OCI-LY3 (cell line): Measurements from ENCODE around the gene LAMC2.

Experiments
- H2AFZ ChIP-seq: fragments of 200-600, 300-600 bp; shearing (Covaris generic); 2 replicates; pipeline ENCODE4 v1.6.0; 2014; ENCODE audit warnings: antibody characterized with exemption, low read depth, low read length
- H3K27ac ChIP-seq: fragments of 200-600, 300-600 bp; sonication (generic); 2 replicates; pipeline ENCODE4 v1.5.1; 2014; ENCODE audit warnings: mild to moderate bottlenecking, low read length, moderate library complexity, mixed read lengths
- H3K27me3 ChIP-seq: fragments of 200-600, 300-600 bp; sonication (generic); 2 replicates; pipeline ENCODE4 v1.6.1; 2014; ENCODE audit warnings: low read depth, low read length, mixed read lengths
- H3K36me3 ChIP-seq: fragments of 200-600, 300-600 bp; sonication (generic); replicated peaks from 2 replicates; pipeline ENCODE3; 2014; ENCODE audit warnings: low read depth, low read length, mixed read lengths
- H3K4me1 ChIP-seq: fragments of 300-600, 200-600 bp; sonication (generic); 2 replicates; pipeline ENCODE4 v1.6.1; 2014; ENCODE audit warnings: low read length, mixed read lengths
- H3K4me2 ChIP-seq: fragments of 200-600, 300-600 bp; sonication (generic); 2 replicates; pipeline ENCODE4 v1.6.1; 2014; ENCODE audit warnings: low read length, mixed read lengths
- H3K4me3 ChIP-seq: fragments of 300-600, 200-600 bp; sonication (generic); 2 replicates; pipeline ENCODE4 v1.5.1; 2014; ENCODE audit warnings: antibody characterized with exemption, mild to moderate bottlenecking, low read length, moderate library complexity
- H3K79me2 ChIP-seq: fragments of 300-600, 200-600 bp; shearing (Covaris generic); 2 replicates; pipeline ENCODE4 v1.6.1; 2014; ENCODE audit warnings: mild to moderate bottlenecking, low read length, mixed read lengths
- H3K9ac ChIP-seq: fragments of 300-600, 200-600 bp; shearing (Covaris generic); 2 replicates; pipeline ENCODE4 v1.6.0; 2014; ENCODE audit warnings: mild to moderate bottlenecking, low read length, moderate library complexity
- H3K9me3 ChIP-seq: fragments of 200-600, 300-600 bp; shearing (Covaris generic); 2 replicates; pipeline ENCODE4 v1.6.1; 2014; ENCODE audit warnings: low read length, mixed read lengths; ENCODE audit not compliant: insufficient read depth
- H4K20me1 ChIP-seq: fragments of 200-600, 300-600 bp; sonication (generic); 2 replicates; pipeline ENCODE4 v1.6.1; 2016; ENCODE audit warnings: low read length, mixed read lengths; ENCODE audit not compliant: insufficient read depth
- EZH2phosphoT487 ChIP-seq: fragments of 200-600 bp; shearing (Covaris generic); IDR thresholded peaks from 2 replicates; pipeline ENCODE4 v1.6.1; 2018; ENCODE audit warnings: antibody characterized with exemption, mixed run types, low read depth
- TF ChIP-seq, protein P1 (sequence below): fragments of 200-600, 300-600 bp; sonication (generic); IDR thresholded peaks from 2 replicates; pipeline ENCODE4 v1.5.1; 2014; ENCODE audit warnings: antibody characterized with exemption, low read length, low read depth

The LAMC2 gene

GRCh38 chr1:183180634-183181056, 5.4 kb upstream of the LAMC2 start:
- peak overlapping the region; percentile 66; the same call in 1 of the 2 replicates for H2AFZ ChIP-seq
- no peak overlapping the region for H3K27ac ChIP-seq
- no peaks in the 10 kb centered on the region for H3K27me3 ChIP-seq

GRCh38 chr1:183186841-183187240, 777 bp downstream of the LAMC2 start:
- Histone ChIP-seq H3K27ac (no peak overlapping the region), H3K4me1 (peaks cover 6% of the 10 kb centered on the region; the same call in 1 of the 2 replicates), H3K4me3 (no peak overlapping the region), H3K9ac (no peak overlapping the region), H3K27me3 (peaks cover 14% of the 10 kb centered on the region; the same call in 1 of the 2 replicates), H4K20me1 (no peaks in the 10 kb centered on the region), H3K79me2 (no peaks in the 10 kb centered on the region), H3K36me3 (no peaks in the 10 kb centered on the region), H3K4me2 (no peak overlapping the region), H3K9me3 (no peaks in the 10 kb centered on the region), H2AFZ (no peak overlapping the region)
- no peak for TF ChIP-seq EZH2phosphoT487
- TF ChIP-seq, protein P1, sequence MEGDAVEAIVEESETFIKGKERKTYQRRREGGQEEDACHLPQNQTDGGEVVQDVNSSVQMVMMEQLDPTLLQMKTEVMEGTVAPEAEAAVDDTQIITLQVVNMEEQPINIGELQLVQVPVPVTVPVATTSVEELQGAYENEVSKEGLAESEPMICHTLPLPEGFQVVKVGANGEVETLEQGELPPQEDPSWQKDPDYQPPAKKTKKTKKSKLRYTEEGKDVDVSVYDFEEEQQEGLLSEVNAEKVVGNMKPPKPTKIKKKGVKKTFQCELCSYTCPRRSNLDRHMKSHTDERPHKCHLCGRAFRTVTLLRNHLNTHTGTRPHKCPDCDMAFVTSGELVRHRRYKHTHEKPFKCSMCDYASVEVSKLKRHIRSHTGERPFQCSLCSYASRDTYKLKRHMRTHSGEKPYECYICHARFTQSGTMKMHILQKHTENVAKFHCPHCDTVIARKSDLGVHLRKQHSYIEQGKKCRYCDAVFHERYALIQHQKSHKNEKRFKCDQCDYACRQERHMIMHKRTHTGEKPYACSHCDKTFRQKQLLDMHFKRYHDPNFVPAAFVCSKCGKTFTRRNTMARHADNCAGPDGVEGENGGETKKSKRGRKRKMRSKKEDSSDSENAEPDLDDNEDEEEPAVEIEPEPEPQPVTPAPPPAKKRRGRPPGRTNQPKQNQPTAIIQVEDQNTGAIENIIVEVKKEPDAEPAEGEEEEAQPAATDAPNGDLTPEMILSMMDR: no peak

More at GRCh38 chr1:183180634-183181056, 5.4 kb upstream of the LAMC2 start:
- no peak for TF ChIP-seq EZH2phosphoT487
- TF ChIP-seq, protein P1: no peak
- no peaks in the 10 kb centered on the region for H3K36me3 ChIP-seq
- H4K20me1 ChIP-seq: no peaks in the 10 kb centered on the region
- peak overlapping the region; percentile 41 for H3K4me2 ChIP-seq
- no peaks in the 10 kb centered on the region for H3K79me2 ChIP-seq
- H3K4me1 ChIP-seq: peaks cover 17% of the 10 kb centered on the region
- no peak overlapping the region for H3K4me3 ChIP-seq
- no peaks in the 10 kb centered on the region for H3K9me3 ChIP-seq
- H3K9ac ChIP-seq: no peak overlapping the region

DNA sequence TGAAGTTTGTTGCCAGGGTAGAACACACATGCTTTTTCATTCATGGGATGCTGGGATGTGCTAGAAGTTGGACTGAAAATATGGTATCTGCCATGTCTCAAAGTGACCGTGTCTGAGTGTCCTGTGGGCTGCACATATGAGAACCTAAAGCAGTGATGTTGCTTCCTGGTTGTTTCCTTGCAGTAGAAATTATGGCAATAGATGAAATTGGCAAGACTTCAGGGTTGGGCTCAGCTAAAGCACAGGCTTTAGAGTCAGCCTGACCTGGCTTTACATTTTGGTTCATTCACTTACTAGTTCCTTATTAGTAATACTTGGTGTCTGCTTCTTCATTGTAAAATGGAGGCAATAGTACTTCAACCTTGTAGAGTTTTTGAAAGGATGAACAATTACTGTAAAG, 2.2 kb downstream of the LAMC2 start:
- no peaks in the 10 kb centered on the region for H3K36me3 ChIP-seq
- H3K27ac ChIP-seq: no peak overlapping the region
- no peak overlapping the region for H2AFZ ChIP-seq
- H3K27me3 ChIP-seq: peaks cover 14% of the 10 kb centered on the region; the same call in 1 of the 2 replicates
- H3K79me2 ChIP-seq: no peaks in the 10 kb centered on the region
- H3K4me1 ChIP-seq: peaks cover 6% of the 10 kb centered on the region; the same call in 1 of the 2 replicates
- H3K4me2 ChIP-seq: no peak overlapping the region
- H3K4me3 ChIP-seq: no peak overlapping the region
- H4K20me1 ChIP-seq: no peaks in the 10 kb centered on the region
- H3K9me3 ChIP-seq: no peaks in the 10 kb centered on the region
- TF ChIP-seq, protein P1: no peak
- no peak for TF ChIP-seq EZH2phosphoT487
- H3K9ac ChIP-seq: no peak overlapping the region

- H3K4me2 ChIP-seq: no peak overlapping the region
- H2AFZ ChIP-seq: no peak overlapping the region
- H3K4me3 ChIP-seq: no peak overlapping the region
- no peaks in the 10 kb centered on the region for H3K9me3 ChIP-seq
- H3K4me1 ChIP-seq: peaks cover 5% of the 10 kb centered on the region; the same call in 1 of the 2 replicates
- no peak for TF ChIP-seq EZH2phosphoT487
- H3K27ac ChIP-seq: no peak overlapping the region
- no peak overlapping the region for H3K9ac ChIP-seq
- no peaks in the 10 kb centered on the region for H4K20me1 ChIP-seq
- H3K79me2 ChIP-seq: no peaks in the 10 kb centered on the region
- peaks cover 19% of the 10 kb centered on the region for H3K27me3 ChIP-seq
- no peaks in the 10 kb centered on the region for H3K36me3 ChIP-seq
Observed at GRCh38 chr1:183191833-183192232, 5.8 kb downstream of the LAMC2 start.
